ENCODE measurements around the gene UBE2J1.

UBE2J1 gene

DNA sequence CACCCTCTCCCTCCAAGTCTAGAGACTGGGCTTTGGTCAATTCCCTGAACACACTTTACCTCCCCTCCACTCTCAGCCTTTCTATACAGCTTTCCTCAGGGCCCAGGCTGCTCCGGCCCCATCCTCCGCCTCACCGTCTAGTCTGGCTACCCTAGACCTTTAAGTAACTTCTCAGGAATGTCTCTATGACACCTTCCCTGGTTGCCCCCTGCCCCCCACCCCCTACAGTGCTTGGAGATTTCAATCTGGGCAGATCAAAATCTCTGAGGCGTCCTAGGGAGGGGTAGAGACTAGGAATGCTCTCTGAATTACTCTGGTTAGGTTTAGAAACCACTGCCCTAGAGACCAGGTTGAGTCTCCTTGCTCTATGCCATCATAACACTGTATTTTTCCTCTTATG is 6.1 kb downstream of the UBE2J1 start:
- H3K4me3 ChIP-seq (ENCODE audit: low read depth, low read length), result no peak overlapping the region
- TF ChIP-seq, protein P1, sequence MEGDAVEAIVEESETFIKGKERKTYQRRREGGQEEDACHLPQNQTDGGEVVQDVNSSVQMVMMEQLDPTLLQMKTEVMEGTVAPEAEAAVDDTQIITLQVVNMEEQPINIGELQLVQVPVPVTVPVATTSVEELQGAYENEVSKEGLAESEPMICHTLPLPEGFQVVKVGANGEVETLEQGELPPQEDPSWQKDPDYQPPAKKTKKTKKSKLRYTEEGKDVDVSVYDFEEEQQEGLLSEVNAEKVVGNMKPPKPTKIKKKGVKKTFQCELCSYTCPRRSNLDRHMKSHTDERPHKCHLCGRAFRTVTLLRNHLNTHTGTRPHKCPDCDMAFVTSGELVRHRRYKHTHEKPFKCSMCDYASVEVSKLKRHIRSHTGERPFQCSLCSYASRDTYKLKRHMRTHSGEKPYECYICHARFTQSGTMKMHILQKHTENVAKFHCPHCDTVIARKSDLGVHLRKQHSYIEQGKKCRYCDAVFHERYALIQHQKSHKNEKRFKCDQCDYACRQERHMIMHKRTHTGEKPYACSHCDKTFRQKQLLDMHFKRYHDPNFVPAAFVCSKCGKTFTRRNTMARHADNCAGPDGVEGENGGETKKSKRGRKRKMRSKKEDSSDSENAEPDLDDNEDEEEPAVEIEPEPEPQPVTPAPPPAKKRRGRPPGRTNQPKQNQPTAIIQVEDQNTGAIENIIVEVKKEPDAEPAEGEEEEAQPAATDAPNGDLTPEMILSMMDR (IDR thresholded peaks at IDR 0.05; ENCODE audit: borderline replicate concordance, insufficient read depth, low read depth, low read length), result no peak

DNA sequence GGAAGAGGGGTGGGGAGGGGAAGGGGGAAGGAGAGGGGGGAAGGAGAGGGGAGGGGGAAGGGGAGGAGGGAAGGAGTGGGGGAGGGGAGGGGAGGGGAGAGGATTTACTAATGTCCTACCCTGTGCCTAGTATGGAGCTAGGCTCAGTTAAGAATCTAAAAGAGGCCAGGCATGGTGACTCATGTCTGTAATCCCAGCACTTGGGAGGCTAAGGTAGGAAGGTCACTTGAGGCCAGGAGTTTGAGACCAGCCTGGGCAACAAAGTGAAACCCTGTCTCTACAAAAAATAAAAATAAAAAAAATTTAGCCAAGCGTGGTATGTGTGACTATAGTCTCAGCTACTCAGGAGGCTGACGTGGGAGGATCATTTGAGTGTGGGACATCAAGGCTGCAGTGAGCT is 13.0 kb downstream of the UBE2J1 start:
- no peak overlapping the region for H3K4me3 ChIP-seq (ENCODE audit: low read depth, low read length)
- TF ChIP-seq, protein P1 (IDR thresholded peaks at IDR 0.05; ENCODE audit: borderline replicate concordance, insufficient read depth, low read depth, low read length), result no peak

DNA sequence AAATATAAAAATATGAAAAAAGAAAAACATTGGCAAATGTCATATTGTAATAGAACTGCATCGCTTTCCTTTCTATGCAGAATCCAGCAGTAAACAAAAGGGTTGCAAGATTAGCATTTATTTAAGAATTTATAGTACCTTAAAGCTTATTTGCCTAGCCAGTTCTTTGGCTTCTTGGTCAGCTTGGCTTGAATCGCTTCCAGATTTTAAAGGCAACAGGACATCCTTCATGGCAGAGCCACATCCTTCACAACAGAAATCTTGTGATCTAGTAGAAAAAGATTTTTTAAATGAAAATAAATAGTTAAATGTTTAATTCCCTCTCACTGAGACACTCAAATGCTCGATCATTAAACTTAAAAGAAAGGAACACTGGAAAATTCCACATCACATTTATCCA is 17.4 kb downstream of the UBE2J1 start:
- TF ChIP-seq, protein P1 (IDR thresholded peaks at IDR 0.05; ENCODE audit: borderline replicate concordance, insufficient read depth, low read depth, low read length), result no peak
- H3K4me3 ChIP-seq (ENCODE audit: low read depth, low read length), result no peak overlapping the region

DNA sequence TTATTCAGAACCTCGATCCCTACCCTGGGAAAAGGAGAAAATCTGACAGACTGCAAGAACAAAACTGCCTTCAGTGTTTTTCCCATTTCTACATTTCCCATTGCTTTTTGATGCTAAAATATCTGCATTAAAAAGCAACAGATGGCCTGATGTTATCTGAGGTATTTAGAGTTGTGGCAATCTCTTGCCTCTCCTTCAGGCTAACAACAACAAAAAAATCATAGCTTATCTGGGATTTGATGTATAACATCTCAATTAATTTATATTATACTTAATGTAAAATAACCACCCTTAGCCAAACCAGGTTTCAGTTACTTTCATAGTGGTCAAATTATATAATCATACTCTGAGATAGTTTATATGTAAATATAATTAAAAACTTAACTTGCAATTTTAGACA is 21.6 kb downstream of the UBE2J1 start:
- TF ChIP-seq, protein P1 (IDR thresholded peaks at IDR 0.05; ENCODE audit: borderline replicate concordance, insufficient read depth, low read depth, low read length), result no peak

DNA sequence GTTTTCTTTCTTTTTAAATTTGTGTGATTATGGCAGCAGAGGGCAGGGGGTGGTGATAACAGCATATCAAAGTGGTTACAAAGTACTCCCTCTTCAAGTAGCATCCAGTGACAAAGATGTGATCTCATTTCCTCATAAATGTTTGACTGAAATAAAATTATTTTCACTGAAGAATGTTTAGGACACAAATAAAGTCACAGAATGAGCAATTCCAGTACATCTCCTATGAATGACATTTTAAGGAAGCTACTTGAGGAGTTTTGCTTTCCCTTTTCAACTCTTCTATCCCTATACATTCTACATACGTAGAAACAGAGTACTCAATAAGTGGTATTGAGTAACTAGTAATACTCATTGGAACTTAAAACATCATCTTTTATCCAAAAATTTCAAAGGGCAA is 23.5 kb downstream of the UBE2J1 start:
- H3K4me3 ChIP-seq (ENCODE audit: low read depth, low read length), result no peak overlapping the region
- TF ChIP-seq, protein P1 (IDR thresholded peaks at IDR 0.05; ENCODE audit: borderline replicate concordance, insufficient read depth, low read depth, low read length), result no peak

More for the DNA sequence above, 21.6 kb downstream of the UBE2J1 start:
- H3K4me3 ChIP-seq (ENCODE audit: low read depth, low read length), result no peak overlapping the region

DNA sequence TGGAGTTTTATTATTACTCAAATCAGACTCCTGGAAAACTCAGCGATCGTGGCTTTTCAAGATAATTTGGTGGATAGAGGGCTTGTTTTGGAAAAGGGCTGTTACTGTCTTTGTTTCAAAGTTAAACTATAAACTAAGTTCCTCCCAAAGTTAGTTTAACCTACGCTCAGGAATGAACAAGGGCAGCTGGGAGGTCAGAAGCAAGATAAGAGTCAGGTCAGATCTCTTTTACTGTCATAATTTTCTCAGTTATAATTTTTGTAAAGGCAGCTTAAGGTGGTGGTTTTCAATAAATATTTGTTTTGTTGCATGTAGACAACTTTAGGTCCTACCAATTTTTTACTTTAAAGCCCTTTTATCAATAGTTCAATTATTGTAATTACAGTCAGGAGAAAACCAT is 28.2 kb downstream of the UBE2J1 start:
- TF ChIP-seq, protein P1 (IDR thresholded peaks at IDR 0.05; ENCODE audit: borderline replicate concordance, insufficient read depth, low read depth, low read length), result no peak
- no peak overlapping the region for H3K4me3 ChIP-seq (ENCODE audit: low read depth, low read length)

DNA sequence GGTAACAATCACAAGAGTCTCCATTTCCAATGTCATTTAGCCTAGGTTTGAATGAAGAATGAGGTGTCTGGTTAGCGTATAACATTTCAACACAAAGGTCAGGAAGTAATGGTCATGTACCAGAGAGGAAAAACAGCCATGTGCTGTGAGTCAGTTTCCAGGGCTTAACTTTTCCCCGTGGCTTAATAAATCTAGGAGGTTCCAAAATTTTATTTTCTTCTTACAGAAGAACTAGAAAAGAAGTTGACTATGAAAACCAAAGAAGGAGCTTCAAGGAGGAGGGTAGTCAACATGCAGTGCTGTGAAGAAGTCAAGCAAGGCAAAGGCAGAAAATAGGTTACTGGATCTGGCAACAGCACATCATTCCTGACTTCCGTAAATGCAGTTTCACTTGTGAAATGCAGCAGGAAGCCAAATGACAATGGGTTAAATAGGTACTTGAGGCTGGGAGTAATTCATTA is 29.0 kb downstream of the UBE2J1 start:
- TF ChIP-seq, protein P1 (IDR thresholded peaks at IDR 0.05; ENCODE audit: borderline replicate concordance, insufficient read depth, low read depth, low read length), result no peak
- no peak overlapping the region for H3K4me3 ChIP-seq (ENCODE audit: low read depth, low read length)

Measured in GM12875 (cell line).